H1 (cell line): ENCODE data around the gene CDC42EP3. TPM values are rescaled to one million over a fixed set of nuclear protein-coding genes. Genes with fewer than 3 reads are reported as not detected.

Source experiments
- BACH1 ChIP-seq: IDR thresholded peaks from 2 replicates; pipeline ENCODE4 v1.6.1; 2012; ENCODE audit warnings: low read length, improper control_type of control experiment
- BCL11A ChIP-seq, 2 experiments: IDR thresholded peaks; one replicate each; pipeline ENCODE4 v1.6.1; 2011; ENCODE audit warnings: low read depth in 2 of 2, low read length in 2 of 2, mild to moderate bottlenecking in 2 of 2
- GABPA ChIP-seq: IDR thresholded peaks from 2 replicates; pipeline ENCODE4 v1.6.1; 2011; ENCODE audit warnings: mild to moderate bottlenecking, low read length, moderate library complexity, borderline replicate concordance; ENCODE audit not compliant: insufficient read depth
- HDAC2 ChIP-seq, 2 experiments: fragments of 300-600 bp in 1 of 2; sonication (generic) in 1 of 2; IDR thresholded peaks; 2 replicates each; pipeline ENCODE4 v1.6.1; 2011 to 2012; ENCODE audit warnings: low read depth in 2 of 2, low read length in 2 of 2, mild to moderate bottlenecking in 2 of 2, moderate library complexity in 2 of 2, borderline replicate concordance in 1 of 2, inconsistent platforms in 1 of 2
- HDAC6 ChIP-seq: IDR thresholded peaks from one replicate; pipeline ENCODE4 v1.7.1; 2012; ENCODE audit warnings: low read depth, mild to moderate bottlenecking, inconsistent platforms, low read length, moderate library complexity
- KDM4A ChIP-seq: IDR thresholded peaks from one replicate; pipeline ENCODE4 v1.7.1; 2012; ENCODE audit warnings: low read depth, mild to moderate bottlenecking, moderate library complexity, low read length, inconsistent platforms; ENCODE audit not compliant: severe bottlenecking
- MAFK ChIP-seq: IDR thresholded peaks from 2 replicates; pipeline ENCODE4 v1.6.1; 2012; ENCODE audit warnings: low read depth, mild to moderate bottlenecking, improper control_type of control experiment, low read length
- PHF8 ChIP-seq: fragments of 200-600 bp; sonication (generic); conservative IDR thresholded peaks from 2 replicates; pipeline ENCODE4 v1.7.1; 2012; ENCODE audit warnings: low read depth, mild to moderate bottlenecking, inconsistent platforms, low read length, moderate library complexity
- SIRT6 ChIP-seq: IDR thresholded peaks from one replicate; pipeline ENCODE4 v1.7.1; 2012; ENCODE audit warnings: low read length, inconsistent platforms
- TCF12 ChIP-seq: IDR thresholded peaks from 2 replicates; pipeline ENCODE4 v1.6.1; 2011; ENCODE audit warnings: low read depth, mild to moderate bottlenecking, low read length
- polyA plus RNA-seq, 7 experiments: library from polyadenylated mRNA; depleted of rRNA in 3 of 7; stranded (reverse) in 5 of 7; unstranded in 2 of 7; fragments of >200 nt in 5 of 7; fragments of 200-250 nt in 2 of 7; gene quantifications; 1 replicate in 5 of 7; 2 replicates in 1 of 7; 4 replicates in 1 of 7; pipeline versions ENCODE4 v1.2.1 to v1.2.3, GENCODE V29; 2011 to 2013; ENCODE audit warnings: missing spikeins in 2 of 7, mixed read lengths in 2 of 7
- total RNA-seq: library from RNA; stranded (reverse); fragmentation: NEBNext Ultra II Directional; extraction: Animal tissue kit (Norgen Biotek cat#: 25700); gene quantifications from 2 replicates; pipeline ENCODE4 v1.2.1, GENCODE V29; 2021
- TF ChIP-seq, protein P1 (sequence below): fragments of 300-600 bp; sonication (generic); IDR thresholded peaks from 2 replicates; pipeline ENCODE4 v1.7.1; 2012; ENCODE audit warnings: low read length, moderate library complexity, mild to moderate bottlenecking, inconsistent platforms; ENCODE audit not compliant: insufficient replicate concordance
- TF ChIP-seq, protein P2 (sequence below): IDR thresholded peaks from 2 replicates; pipeline ENCODE4 v1.6.1; 2012; ENCODE audit warnings: inconsistent platforms

The CDC42EP3 gene
- total and polyA plus RNA-seq, 2 of the 8 experiments (the other 6 are each of a cell fraction or from before 2014, with no cell fraction given): 18.4 to 24.7 TPM

DNA sequence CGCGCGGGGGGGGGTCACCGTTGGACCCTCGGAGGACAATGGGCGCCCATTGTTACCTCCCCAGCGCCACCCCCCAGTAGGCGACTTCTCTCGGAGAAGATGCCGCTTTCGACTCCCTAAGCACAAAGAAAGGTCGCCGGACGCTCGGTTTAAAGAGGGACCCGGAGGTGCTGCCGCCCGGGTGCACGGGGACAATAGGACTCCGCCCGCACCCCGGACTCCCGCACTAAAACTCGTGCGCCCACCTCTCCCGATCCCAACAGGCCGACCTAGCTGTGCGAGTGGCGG lies 318 bp upstream of the CDC42EP3 start (continued):
- TF ChIP-seq, protein P1, sequence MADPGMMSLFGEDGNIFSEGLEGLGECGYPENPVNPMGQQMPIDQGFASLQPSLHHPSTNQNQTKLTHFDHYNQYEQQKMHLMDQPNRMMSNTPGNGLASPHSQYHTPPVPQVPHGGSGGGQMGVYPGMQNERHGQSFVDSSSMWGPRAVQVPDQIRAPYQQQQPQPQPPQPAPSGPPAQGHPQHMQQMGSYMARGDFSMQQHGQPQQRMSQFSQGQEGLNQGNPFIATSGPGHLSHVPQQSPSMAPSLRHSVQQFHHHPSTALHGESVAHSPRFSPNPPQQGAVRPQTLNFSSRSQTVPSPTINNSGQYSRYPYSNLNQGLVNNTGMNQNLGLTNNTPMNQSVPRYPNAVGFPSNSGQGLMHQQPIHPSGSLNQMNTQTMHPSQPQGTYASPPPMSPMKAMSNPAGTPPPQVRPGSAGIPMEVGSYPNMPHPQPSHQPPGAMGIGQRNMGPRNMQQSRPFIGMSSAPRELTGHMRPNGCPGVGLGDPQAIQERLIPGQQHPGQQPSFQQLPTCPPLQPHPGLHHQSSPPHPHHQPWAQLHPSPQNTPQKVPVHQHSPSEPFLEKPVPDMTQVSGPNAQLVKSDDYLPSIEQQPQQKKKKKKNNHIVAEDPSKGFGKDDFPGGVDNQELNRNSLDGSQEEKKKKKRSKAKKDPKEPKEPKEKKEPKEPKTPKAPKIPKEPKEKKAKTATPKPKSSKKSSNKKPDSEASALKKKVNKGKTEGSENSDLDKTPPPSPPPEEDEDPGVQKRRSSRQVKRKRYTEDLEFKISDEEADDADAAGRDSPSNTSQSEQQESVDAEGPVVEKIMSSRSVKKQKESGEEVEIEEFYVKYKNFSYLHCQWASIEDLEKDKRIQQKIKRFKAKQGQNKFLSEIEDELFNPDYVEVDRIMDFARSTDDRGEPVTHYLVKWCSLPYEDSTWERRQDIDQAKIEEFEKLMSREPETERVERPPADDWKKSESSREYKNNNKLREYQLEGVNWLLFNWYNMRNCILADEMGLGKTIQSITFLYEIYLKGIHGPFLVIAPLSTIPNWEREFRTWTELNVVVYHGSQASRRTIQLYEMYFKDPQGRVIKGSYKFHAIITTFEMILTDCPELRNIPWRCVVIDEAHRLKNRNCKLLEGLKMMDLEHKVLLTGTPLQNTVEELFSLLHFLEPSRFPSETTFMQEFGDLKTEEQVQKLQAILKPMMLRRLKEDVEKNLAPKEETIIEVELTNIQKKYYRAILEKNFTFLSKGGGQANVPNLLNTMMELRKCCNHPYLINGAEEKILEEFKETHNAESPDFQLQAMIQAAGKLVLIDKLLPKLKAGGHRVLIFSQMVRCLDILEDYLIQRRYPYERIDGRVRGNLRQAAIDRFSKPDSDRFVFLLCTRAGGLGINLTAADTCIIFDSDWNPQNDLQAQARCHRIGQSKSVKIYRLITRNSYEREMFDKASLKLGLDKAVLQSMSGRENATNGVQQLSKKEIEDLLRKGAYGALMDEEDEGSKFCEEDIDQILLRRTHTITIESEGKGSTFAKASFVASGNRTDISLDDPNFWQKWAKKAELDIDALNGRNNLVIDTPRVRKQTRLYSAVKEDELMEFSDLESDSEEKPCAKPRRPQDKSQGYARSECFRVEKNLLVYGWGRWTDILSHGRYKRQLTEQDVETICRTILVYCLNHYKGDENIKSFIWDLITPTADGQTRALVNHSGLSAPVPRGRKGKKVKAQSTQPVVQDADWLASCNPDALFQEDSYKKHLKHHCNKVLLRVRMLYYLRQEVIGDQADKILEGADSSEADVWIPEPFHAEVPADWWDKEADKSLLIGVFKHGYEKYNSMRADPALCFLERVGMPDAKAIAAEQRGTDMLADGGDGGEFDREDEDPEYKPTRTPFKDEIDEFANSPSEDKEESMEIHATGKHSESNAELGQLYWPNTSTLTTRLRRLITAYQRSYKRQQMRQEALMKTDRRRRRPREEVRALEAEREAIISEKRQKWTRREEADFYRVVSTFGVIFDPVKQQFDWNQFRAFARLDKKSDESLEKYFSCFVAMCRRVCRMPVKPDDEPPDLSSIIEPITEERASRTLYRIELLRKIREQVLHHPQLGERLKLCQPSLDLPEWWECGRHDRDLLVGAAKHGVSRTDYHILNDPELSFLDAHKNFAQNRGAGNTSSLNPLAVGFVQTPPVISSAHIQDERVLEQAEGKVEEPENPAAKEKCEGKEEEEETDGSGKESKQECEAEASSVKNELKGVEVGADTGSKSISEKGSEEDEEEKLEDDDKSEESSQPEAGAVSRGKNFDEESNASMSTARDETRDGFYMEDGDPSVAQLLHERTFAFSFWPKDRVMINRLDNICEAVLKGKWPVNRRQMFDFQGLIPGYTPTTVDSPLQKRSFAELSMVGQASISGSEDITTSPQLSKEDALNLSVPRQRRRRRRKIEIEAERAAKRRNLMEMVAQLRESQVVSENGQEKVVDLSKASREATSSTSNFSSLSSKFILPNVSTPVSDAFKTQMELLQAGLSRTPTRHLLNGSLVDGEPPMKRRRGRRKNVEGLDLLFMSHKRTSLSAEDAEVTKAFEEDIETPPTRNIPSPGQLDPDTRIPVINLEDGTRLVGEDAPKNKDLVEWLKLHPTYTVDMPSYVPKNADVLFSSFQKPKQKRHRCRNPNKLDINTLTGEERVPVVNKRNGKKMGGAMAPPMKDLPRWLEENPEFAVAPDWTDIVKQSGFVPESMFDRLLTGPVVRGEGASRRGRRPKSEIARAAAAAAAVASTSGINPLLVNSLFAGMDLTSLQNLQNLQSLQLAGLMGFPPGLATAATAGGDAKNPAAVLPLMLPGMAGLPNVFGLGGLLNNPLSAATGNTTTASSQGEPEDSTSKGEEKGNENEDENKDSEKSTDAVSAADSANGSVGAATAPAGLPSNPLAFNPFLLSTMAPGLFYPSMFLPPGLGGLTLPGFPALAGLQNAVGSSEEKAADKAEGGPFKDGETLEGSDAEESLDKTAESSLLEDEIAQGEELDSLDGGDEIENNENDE: no peak
- TF ChIP-seq SIRT6 (no peak), MAFK (no peak), KDM4A (peak; percentile 84), HDAC2 (IDR thresholded peaks at IDR 0.05; ENCODE audit: borderline replicate concordance in 1 of 2, low read depth in 2 of 2, low read length in 2 of 2) (no peak), PHF8 (peak; percentile 62), GABPA (no peak), BACH1 (no peak), HDAC6 (no peak), BCL11A (IDR thresholded peaks at IDR 0.05; ENCODE audit: low read depth in 2 of 2, low read length in 2 of 2) (no peak), TCF12 (no peak)
- TF ChIP-seq, protein P2, sequence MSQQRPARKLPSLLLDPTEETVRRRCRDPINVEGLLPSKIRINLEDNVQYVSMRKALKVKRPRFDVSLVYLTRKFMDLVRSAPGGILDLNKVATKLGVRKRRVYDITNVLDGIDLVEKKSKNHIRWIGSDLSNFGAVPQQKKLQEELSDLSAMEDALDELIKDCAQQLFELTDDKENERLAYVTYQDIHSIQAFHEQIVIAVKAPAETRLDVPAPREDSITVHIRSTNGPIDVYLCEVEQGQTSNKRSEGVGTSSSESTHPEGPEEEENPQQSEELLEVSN: no peak
